GM18517 (cell line): ENCODE measurements around the gene TRNP1.
"Not testable (repeated sequence)": the region's sequence is repeated elsewhere in the genome, so short reads cannot be mapped to it uniquely, and the experiment has no call there.

ENCODE experiments used
- ATAC-seq: cut with Tn5 transposase; IDR thresholded peaks from one replicate; pipeline ENCODE4 v1.9.1; 2021; ENCODE audit warnings: mild to moderate bottlenecking, moderate library complexity; ENCODE audit not compliant: unreplicated experiment

TRNP1 gene

GRCh38 chr1:26993237-26994019 is at the start of gene TRNP1:
Gene TRNP1 (plus strand): TSS chr1:26993692. CDS start chr1:26993787, 95 bp downstream.
- no peak for ATAC-seq

- ATAC-seq, result no peak
These were observed 48.4 kb upstream of the TRNP1 start for GRCh38 chr1:26945138-26945537.

GRCh38 chr1:26945728-26946127 is 47.8 kb upstream of the TRNP1 start:
- ATAC-seq, result no peak

GRCh38 chr1:26946270-26946669 is 47.2 kb upstream of the TRNP1 start:
- ATAC-seq, result no peak

GRCh38 chr1:26948725-26949057 is 44.8 kb upstream of the TRNP1 start:
- not testable (repeated sequence) for ATAC-seq

DNA sequence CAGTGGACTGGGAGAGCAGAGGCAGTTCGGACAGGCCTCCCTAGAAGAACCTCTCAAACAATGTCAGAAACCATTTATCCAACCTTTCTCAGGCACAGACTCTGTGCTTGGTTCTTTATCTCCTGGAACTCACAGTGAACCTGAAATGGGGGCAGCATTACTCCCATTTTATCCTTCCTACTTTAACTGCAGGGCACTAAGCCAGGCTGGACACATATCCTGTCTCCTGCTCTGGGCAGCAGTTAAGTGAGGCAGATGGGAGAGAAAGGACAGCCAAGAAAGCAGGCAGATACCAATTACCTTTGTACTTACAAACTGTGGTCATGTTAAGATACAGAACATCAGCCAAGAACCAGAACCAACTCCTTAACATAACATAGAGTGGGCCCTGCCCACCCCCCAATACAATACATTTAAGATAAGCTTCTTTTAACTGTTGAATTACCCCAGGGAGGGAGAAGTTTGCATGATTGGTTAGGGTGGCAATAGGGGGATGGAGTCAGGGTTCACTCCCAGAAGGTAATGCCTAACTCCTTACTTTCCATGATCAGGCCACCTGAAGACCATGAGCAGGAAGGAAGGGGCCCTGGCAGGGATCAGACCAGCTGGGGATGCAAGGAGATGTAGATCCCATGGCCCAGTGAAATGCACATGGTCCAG is 44.1 kb upstream of the TRNP1 start:
- no peak for ATAC-seq

GRCh38 chr1:26949926-26950319 is 43.6 kb upstream of the TRNP1 start:
- ATAC-seq, result no peak

DNA sequence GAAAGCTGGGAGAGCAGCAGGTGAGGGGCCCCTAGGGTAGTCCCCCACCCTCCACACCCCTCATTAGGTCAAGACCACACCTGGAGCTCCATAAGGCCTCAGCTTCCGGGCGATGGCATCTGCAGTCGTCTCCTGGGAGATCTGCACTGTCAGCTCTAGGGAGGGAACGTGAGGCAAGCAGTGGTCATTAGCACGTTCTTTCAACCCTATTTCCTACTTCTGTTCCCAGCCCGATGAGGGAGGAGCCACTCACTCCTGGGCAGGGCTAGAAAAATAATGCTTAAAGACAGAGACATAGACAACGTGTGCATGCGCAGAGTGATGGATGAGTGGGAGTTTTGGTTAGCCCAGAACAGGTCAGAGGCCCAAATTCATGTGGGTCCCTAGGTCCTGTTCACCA is 42.9 kb upstream of the TRNP1 start:
- no peak for ATAC-seq

DNA sequence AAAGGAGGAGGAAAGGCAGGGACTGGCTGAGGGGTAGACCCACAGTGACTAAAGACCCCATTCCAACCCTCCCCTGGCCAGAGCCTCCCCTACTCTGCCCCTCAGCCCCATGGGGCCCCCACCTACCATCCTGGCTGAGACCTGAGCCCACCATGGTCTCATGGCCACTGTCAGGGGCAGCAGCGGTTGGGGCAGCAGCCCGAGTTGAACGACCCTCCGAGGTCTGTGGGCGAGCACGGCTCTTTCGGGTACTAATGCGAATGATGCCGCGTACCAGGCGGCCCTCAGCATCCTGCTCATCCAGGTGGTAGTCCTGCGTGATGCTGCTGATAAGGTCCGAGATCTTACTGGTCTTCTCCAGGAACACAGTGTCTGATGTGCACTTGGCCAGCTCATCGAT is 42.3 kb upstream of the TRNP1 start:
- no peak for ATAC-seq

DNA sequence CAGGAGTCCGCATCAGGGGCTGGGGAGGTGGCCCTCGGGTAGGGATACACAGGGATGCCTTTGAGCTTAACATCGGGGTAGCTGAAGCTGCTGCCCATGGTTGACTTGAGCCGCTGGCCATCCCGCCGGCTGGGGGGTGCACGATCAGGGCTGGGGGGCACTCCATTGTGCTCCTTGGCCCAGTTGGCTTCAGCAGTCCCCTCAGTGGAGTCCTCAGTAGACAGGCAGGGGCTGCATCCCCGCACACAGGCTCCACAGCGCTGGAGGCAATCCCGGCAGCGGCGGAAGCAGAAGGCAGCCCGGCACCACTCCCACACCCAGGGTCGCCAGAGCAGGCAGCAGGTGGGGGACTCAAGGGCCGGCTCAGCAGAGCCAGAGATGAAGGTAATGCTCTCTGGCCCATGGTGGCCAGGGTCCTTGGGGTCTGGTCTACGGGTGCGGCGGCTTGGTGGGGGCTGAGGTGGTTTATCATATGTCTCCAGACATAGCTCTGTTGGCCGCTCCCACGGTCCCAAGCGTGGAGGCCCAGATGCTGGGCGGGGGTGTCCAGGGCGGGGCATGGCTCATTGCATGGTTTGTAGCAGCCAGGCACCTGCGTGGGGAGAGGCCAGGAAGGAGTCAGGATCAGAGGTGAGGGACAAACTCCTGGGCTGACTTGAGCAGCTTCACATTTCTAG is 41.5 kb upstream of the TRNP1 start:
- no peak for ATAC-seq

DNA sequence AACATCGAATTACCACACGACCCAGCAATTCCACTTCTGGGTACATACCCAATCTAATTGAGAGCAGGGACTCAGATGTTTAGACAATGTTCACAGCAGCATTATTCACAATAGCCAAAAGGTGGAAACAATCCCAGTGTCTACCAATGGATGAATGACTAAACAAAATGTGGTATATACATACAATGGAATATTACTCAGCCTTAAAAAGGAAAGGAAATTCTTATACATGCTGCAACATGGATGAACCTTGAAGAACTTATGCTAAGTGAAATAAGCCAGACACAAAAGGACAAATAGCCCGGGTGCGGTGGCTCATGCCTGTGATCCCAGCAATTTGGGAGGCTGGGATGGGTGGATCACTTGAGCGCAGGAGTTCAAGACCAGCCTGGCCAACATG is 40.1 kb upstream of the TRNP1 start:
- ATAC-seq, result no peak

DNA sequence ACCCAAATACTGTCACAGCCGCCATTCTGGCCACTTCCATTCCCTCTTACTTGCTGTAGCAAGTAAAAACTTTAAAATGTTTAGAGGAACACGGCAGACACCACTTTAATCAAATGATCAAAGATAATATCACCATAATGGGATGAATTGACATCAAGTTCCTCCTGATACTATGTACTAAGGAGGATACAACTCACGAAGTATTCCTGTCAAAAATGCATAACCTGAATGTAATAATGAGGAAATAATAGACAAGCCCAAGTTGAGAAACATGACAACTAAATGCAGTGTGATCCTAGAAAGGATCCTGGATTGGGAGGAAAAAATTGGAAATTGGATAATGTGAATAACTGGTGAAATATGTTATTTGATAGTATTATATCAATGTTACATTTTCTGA is 37.2 kb upstream of the TRNP1 start:
- ATAC-seq, result no peak

- ATAC-seq, result no peak
These were observed 36.2 kb upstream of the TRNP1 start for GRCh38 chr1:26957306-26957705.

GRCh38 chr1:26959270-26959669 is 34.2 kb upstream of the TRNP1 start:
- ATAC-seq, result no peak

- ATAC-seq, result no peak
These were observed 33.5 kb upstream of the TRNP1 start, which contains the start of gene KDF1 for GRCh38 chr1:26959722-26960624. Gene KDF1 (minus strand): TSS chr1:26960468. CDS start chr1:26952380, 8,088 bp downstream.

GRCh38 chr1:26960625-26960966 is 32.9 kb upstream of the TRNP1 start:
- ATAC-seq, result no peak

DNA sequence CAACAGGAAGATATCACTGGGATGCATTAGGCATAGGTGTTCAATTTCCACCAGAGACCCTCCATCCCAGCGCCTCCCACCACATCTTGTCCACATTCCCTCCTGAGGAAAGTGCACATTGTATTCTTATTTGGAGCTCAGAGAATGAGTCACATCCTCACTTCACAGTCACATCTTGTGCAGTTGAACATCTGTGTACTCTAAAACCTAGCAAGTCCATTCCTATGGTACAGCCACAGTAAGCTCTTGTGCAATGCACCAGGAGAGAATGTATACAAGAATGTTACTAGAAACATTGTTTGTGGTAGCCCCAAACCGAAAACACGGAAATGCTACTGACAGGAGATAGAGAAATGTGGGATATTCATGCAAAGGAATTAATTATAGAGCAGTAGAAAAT is 31.7 kb upstream of the TRNP1 start:
- no peak for ATAC-seq

GRCh38 chr1:26965213-26965612 is 28.3 kb upstream of the TRNP1 start:
- ATAC-seq, result no peak

DNA sequence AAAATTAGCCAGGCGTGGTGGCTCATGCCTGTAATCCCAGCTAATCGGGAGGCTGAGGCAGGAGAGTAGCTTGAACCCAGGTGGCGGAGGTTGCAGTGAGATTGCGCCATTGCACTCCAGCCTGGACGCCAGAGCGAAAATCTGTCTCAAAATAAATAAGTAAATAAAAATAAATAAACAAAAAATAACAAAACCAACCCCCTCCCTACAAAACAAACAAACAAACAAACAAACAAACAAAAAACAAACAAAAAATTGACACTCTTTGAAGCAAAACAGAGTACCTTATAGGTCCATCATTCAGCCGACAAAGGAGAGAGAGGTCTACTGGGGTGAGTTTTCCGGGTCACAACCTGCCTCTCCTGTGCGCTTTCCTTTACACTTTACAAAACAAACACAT is 27.9 kb upstream of the TRNP1 start:
- no peak for ATAC-seq

DNA sequence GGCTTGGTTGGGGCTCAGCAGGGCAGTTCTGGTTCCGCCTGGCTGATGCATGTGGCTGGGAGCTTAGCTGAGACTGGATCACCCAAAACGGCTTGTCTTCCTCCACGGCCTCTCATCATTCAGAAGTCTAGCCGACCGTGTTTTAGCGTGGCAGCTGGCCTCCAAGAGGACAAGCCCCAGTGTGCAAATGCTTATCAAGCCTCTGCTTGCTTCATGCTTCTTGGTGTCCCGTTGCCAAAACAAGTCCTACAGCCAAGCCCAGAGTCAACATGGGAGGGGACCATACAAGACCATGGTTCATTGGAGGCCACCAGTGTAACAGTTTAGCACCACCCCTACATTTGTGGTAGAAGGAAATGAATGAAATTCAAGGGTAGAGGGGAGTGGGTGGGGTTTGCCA is 22.7 kb upstream of the TRNP1 start:
- no peak for ATAC-seq

DNA sequence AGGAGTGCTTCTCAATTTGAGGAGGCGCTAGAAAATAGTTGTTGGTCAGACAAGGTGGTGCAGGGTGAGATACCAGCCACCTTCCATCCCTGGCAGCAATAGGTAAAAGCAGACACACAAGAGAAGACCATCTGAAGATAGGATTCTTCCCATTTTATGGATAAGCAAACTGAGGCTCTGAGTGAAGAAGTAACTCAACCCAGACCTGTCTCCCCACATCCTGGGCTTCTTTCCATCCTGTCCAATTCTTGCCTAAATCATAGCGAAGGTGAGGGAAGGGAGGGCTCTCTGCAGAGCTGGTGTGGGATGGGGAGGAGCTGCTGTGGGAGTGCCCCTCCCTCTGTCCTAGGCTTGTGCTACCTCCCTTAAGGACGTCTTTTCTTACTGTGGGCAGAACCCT is 21.9 kb upstream of the TRNP1 start:
- no peak for ATAC-seq
